Pulmonary artery endothelial cell (primary cell): ENCODE measurements around the gene CCNI2. TPM values are rescaled to one million over a fixed set of nuclear protein-coding genes. Genes with fewer than 3 reads are reported as not detected.

Source experiments
- DNase-seq: peaks from one replicate; pipeline ENCODE4 v3.0.0-alpha.2; 2011; ENCODE audit warnings: low read depth, low spot score
- total RNA-seq: library from RNA; depleted of rRNA; stranded (reverse); fragments of >200 nt; gene quantifications from 2 replicates; pipeline ENCODE4 v1.2.3, GENCODE V29; 2014

CCNI2 gene, protein sequence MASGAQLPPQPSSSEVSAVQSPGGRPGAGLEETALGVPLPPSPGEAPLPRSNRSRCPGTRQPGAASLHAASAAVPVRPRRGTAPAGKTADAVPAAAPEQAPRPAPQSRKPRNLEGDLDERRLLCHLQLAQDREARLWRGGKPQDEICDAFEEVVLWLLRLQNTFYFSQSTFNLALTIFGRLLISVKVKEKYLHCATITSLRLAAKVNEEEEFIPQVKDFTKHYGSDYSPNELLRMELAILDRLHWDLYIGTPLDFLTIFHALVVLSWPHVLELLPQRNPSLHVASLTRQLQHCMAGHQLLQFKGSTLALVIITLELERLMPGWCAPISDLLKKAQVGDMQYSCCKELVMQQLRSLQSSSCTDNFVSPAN
- total RNA-seq, result 0.04 TPM in 1 of 2 replicates, not detected in the other

DNA sequence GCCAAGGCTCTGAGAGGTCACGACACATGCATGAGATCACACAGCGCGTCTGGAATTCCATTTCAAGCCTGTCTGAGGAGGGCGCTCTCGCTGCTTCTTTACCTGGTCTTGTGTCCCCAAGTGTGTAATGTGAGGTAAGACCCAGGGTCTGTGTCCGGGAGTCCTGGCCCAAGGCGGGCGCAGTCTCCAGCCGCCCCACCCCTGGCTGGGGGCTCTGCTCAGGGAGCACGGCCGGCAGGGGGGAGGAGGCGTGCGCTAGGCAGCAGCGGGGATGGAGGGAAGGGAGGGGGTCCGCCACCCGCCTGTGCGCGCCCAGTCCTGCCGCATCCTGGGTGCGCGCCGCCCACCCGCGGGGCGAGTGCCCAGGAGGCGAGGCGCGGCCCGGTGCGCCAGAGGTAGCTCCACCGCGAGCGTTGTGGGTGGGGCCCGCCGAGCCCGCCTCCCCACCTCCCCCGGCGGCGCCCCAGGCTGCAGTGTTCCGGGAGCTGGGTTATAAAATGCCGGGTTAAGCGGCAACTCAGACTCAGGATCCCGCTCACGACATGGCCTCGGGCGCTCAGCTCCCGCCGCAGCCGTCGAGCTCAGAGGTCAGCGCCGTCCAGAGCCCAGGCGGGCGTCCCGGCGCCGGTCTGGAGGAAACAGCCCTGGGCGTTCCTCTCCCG, at the start of gene CCNI2:
Gene CCNI2, plus strand, starts transcription at position 473 of the 662 bp plus-strand sequence. Its CDS starts 70 bp downstream, at position 543.
- no peak for DNase-seq

DNA sequence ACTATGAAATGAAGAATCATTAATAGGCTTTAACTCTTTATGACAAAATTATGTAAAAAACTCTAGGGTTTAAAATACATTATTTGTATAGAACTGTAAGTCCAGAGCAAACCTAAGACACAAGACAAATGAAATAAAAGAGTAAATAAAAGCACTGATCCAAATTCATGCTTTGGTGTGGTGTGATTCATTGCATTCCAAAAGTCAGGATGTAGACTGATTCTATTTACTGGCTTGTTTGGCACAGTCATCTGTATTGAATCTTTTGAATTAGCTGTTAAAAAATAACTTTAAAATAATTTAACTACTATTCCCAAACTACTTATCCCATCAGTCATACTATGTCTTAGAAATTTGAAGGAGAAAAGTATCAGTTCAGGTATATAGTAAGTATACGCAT, 42.4 kb upstream of the CCNI2 start:
- peak; percentile 8 for DNase-seq

- no peak for DNase-seq
These were observed 38.6 kb upstream of the CCNI2 start for GRCh38 chr5:132708645-132709044.

DNA sequence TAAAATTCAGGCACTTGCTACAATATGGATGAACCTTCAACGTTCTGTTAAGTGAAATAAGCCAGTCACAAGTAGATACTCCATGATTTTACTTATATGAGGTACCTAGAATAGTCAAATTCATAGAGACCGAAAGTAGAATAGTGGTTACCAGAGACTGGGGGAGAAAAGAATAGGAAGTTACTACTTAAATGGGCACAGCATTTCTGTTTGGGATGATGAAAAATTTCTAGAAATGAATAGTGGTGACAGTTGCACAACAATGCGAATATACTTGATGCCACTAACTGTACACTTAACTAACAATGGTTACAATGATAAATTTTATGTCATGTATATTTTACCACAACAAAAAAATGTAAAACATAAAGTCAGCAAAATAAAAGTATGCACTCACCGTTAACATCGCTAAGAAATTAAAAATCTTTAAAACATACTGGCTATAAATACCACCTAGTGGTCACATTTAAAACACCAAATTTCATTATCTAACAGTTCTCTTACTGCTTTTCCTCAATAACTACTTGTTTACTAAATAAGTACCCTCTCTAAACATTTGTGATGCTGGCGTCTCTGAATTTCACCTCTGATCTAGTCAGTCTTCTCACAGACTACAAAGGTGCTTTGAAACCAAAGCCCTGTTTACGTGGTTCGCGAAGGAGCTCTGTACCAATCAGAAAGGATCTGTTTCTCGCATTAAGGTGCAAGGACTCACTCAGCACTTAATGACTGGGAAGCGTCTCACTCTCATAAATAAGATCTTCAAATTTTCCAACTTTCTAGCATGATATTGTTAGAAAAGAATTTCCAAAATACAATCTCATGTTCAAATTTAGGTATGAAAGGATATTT, 32.5 kb upstream of the CCNI2 start:
- no peak for DNase-seq

- no peak for DNase-seq
These were observed 28.5 kb upstream of the CCNI2 start for GRCh38 chr5:132718544-132719312.

DNA sequence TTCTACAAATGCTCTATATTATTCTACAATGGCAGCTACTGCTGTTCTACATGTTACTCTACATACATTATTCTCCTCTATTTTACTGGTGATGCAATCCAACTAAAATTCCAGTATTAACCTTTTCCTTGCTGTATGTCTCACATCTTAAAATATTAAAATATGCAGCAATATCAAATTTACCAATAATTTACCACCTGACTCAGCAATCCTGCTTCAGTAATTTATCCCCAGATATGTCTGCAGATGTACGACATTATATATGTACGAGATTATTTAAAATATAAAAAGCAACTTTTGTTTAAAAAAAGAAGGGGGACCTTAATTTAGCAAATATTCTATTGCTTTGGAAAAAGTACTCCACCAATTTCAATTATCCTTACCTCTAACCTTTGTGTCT, 21.5 kb upstream of the CCNI2 start:
- DNase-seq, result no peak

DNA sequence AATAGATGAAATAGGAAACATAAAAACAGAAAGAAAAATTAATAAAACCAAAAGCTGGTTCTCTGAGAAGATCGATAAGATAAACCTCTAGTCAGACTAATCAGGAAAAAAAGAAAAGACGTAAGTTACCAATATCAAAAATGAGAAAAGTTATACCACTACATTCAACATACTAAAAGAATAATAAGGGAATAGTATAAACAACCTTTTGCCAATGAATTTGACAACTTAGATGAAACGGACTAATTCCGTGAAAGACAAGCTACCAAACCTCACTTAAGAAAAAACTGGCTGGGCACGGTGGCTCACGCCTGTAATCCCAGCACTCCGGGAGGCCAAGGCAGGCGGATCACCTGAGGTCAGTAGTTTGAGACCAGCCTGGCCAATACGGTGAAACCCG, 17.3 kb upstream of the CCNI2 start:
- DNase-seq, result no peak

- DNase-seq, result no peak
These were observed 13.6 kb upstream of the CCNI2 start for GRCh38 chr5:132733499-132734148.

DNA sequence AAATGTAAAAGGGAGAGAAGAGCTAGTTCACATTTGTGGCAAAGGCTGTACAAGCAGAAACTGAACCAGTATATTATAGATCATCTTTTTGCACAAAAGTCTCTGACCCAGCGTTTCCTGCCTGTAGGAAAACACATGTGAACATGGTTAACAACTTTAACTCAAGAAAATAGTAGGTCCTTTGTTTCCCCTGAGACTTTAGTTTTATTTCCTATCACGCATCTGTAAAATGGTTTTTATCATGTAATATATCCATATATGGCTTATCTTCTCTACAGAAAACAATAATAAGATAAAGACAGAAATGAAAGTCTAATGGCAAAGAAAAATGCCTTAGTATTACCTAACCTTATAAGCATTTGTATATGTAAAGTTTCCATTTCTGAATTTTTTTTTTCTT, 12.5 kb upstream of the CCNI2 start:
- no peak for DNase-seq

GRCh38 chr5:132736853-132737833, 10.1 kb upstream of the CCNI2 start, which contains the start of gene KIF3A:
KIF3A (minus strand) TSS chr5:132737546; CDS start chr5:132737419, 127 bp downstream.
- DNase-seq, result peak; percentile 77

GRCh38 chr5:132737982-132738681, 9.1 kb upstream of the CCNI2 start:
- no peak for DNase-seq

- no peak for DNase-seq
These were observed 8.0 kb upstream of the CCNI2 start for GRCh38 chr5:132739232-132739631.

DNA sequence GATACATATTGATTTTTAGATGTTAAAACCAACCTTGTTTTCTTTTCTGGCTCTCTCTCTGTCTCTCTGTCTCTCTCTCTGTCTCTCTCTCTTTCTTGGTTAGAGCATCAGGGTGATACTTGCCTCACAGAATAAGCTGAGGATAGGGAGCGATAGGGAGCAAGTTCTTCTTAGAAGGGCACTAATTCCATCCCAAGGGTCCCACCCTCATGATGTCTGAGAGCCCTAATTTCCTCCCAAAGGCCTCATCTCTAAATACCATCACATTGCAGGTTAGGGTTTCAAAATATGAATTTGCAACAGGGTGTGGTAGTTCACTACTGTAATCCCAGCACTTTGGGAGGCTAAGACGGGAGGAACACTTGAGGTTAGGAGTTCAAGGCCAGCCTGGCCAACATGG, 5.1 kb upstream of the CCNI2 start:
- no peak for DNase-seq

- no peak for DNase-seq
These were observed 4.6 kb upstream of the CCNI2 start for GRCh38 chr5:132742626-132743025.

DNA sequence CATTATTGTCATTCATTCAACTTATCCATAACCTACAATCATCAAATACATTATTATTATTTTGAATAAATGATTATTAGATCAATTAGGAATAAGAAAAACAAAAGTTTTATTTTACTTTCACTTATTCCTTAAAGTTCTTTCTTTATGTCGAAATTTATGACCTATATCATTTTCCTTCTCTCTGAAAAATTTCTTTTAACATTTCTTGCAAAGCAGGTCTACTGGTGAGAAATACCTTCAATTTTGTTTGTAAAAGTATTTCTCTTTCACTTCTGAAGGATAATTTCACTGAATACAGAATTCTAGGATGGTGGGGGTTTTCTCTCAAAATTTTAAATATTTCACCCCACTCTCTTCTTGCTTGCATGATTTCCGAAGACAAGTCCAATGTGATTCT, 2.6 kb upstream of the CCNI2 start:
- no peak for DNase-seq

- no peak for DNase-seq
These were observed 653 bp upstream of the CCNI2 start for GRCh38 chr5:132746592-132746953.

GRCh38 chr5:132747616-132748440, 602 bp downstream of the CCNI2 start:
- no peak for DNase-seq

GRCh38 chr5:132748522-132749000, 1.3 kb downstream of the CCNI2 start:
- no peak for DNase-seq
